ENCODE results near the gene WHAMM.
"Not testable (repeated sequence)": the region's sequence is repeated elsewhere in the genome, so short reads cannot be mapped to it uniquely, and the experiment has no call there.

Gene WHAMM

GRCh38 chr15:82839136-82839535 is 29.7 kb downstream of the WHAMM start:
- DNase-seq = no peak

GRCh38 chr15:82840166-82840565 is 30.7 kb downstream of the WHAMM start:
- no peak for DNase-seq

- no peak for DNase-seq
These were observed 34.1 kb downstream of the WHAMM start for GRCh38 chr15:82843566-82843965.

- DNase-seq = no peak
These were observed 36.3 kb downstream of the WHAMM start for GRCh38 chr15:82845686-82846085.

- no peak for DNase-seq
These were observed 37.2 kb downstream of the WHAMM start for GRCh38 chr15:82846621-82847020.

- no peak for DNase-seq
These were observed 38.3 kb downstream of the WHAMM start for GRCh38 chr15:82847703-82848102.

GRCh38 chr15:82848241-82848993 is 39.0 kb downstream of the WHAMM start:
- DNase-seq = no peak

GRCh38 chr15:82849556-82850512 is 40.4 kb downstream of the WHAMM start:
- DNase-seq = peak; percentile 47 to 61

- no peak for DNase-seq
These were observed 41.3 kb downstream of the WHAMM start for GRCh38 chr15:82850731-82851130.

GRCh38 chr15:82851306-82851850 is 42.0 kb downstream of the WHAMM start:
- DNase-seq = no peak

GRCh38 chr15:82851981-82852511 is 42.6 kb downstream of the WHAMM start:
- DNase-seq = no peak

GRCh38 chr15:82852941-82853561 is 43.6 kb downstream of the WHAMM start:
- DNase-seq = no peak

GRCh38 chr15:82854554-82854953 is 45.1 kb downstream of the WHAMM start:
- no peak for DNase-seq

- no peak for DNase-seq
These were observed 46.1 kb downstream of the WHAMM start for GRCh38 chr15:82855286-82856100.

GRCh38 chr15:82856397-82857170 is 47.2 kb downstream of the WHAMM start:
- no peak for DNase-seq

- DNase-seq = no peak
These were observed 49.5 kb downstream of the WHAMM start for GRCh38 chr15:82858932-82859331.

- no peak for DNase-seq
These were observed 53.5 kb downstream of the WHAMM start for GRCh38 chr15:82862886-82863285.

- DNase-seq = no peak
These were observed 55.5 kb downstream of the WHAMM start for GRCh38 chr15:82864967-82865366.

- not testable (repeated sequence) for DNase-seq
These were observed 56.2 kb downstream of the WHAMM start for GRCh38 chr15:82865581-82865980.

GRCh38 chr15:82865981-82866380 is 56.6 kb downstream of the WHAMM start:
- DNase-seq = not testable (repeated sequence)

- no peak for DNase-seq
These were observed 61.4 kb downstream of the WHAMM start for GRCh38 chr15:82870727-82871320.

All from CD4-positive, alpha-beta T cell treated with Interferon alpha-2 for 1 hour (primary cell).